GM18951 (cell line): Measurements from ENCODE around the gene CEACAM19.
"Not testable (repeated sequence)": the region's sequence is repeated elsewhere in the genome, so short reads cannot be mapped to it uniquely, and the experiment has no call there.

ENCODE experiments used
- POLR2A ChIP-seq: IDR thresholded peaks from 4 replicates; pipeline ENCODE4 v1.6.1; 2011; ENCODE audit warnings: mild to moderate bottlenecking; ENCODE audit not compliant: insufficient read length, insufficient read depth; ENCODE audit errors: extremely low read depth
- in situ Hi-C: fragments of 300-500 bp; cut with MboI; formaldehyde crosslinking; loops from one replicate; pipeline ENCODE4 v1.12.0; 2022; ENCODE audit warnings: low sequenced_read_pairs, mixed read lengths, inconsistent platforms; ENCODE audit not compliant: unreplicated experiment

CEACAM19 gene

DNA sequence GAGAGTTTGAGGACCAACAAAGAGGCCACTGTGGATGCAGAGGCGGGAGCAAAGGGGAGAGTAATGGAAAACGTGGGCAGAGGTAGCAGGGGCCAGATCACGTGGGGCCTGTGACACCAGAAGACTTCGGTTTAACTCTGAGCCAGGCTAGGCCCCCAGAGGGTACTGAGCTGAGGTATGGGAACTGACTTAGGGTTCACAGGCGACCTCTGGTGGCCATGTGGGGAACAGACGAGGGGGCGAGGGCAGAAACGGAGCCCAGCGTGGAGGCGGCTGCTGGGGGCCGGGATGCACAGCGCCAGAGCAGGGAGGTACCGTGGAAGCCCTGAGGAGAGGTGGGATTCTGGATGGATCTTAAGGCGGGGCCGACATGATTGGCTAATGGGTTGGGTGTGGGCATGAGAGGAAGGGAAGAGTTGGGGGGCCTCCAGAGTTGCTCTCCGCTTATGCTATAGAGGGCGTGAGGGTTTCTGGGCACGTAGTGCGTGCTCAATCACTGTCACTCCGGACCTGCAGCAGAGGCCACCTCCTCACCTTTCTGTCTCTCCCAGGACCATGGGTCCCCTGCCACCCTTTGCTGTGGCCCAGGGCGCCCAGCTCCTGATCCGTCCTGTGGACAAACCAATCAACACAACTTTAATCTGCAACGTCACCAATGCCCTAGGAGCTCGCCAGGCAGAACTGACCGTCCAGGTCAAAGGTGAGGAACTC lies 13.9 kb upstream of the CEACAM19 start:
- in situ Hi-C loops: no loop called here
- TF ChIP-seq POLR2A: no peak

DNA sequence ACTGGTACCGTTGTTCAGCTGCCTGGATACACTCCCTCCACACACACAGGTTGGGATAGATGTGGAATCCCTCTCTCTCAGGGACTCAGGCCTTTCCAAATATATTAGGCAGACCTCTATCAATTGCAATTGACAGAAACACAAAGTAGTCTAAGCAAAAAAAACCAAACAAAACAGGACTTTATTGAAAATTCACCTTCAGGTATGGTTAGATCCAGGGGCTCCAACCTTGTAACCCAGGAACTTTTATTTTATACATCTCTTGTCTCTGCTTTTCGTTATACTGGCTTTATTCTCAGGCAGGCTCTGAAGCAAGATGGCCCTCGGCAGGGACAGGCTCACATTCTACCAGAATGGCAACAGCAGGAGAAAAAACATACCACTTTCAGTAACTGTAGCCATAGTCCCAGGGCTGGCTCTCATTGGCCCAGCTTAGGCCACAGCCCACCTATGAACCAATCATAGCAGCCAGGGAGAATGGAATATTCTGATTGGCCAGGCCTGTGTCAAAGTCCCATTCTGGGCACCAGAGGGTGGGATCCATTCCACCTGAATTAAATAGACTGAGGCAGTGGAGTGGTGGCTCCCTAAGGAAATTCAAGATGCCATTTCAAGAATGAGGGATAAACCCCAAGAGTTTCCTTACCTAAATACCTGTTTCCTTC lies 13.1 kb upstream of the CEACAM19 start:
- TF ChIP-seq POLR2A: no peak
- in situ Hi-C loops: no loop called here

DNA sequence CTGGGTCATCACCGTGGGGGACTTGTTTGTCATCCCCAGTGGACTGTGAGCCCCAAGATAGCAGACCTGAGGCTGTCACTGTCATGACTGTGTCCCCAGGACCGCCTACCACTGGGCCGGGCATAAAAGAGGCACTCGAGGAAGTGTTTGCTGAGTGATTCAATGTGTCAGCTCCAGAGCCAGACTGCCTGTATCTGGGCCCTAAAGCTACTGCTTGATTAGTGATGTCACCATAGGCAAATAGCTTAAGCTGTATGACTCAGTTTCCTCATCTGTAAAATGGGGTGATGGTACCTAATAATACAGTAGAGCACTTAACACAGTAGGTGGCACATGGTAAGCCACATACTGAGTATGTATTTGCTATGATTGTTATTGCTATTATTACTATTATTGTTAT lies 11.2 kb upstream of the CEACAM19 start:
- TF ChIP-seq POLR2A: no peak
- in situ Hi-C loops: no loop called here

DNA sequence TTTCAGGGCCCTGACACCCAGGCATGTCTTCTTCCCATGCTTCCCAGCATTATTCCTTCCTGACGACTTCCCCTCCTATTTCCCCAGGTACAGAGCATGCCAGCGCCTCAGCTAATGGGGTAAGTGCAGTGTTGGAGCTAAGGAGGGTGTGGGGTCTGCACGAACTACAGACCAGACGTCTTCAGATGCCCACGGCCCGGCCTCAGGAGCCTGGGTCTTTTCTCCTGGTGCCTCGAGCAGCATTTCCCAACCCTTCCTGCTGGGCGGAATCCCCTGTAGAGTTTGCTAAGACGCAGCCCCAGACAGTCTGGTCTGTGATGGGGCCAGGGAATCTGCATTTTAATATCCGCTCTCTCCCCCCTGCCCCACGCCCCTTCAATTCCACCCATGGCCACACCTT lies 10.1 kb upstream of the CEACAM19 start:
- in situ Hi-C loops: no loop called here
- TF ChIP-seq POLR2A: no peak

DNA sequence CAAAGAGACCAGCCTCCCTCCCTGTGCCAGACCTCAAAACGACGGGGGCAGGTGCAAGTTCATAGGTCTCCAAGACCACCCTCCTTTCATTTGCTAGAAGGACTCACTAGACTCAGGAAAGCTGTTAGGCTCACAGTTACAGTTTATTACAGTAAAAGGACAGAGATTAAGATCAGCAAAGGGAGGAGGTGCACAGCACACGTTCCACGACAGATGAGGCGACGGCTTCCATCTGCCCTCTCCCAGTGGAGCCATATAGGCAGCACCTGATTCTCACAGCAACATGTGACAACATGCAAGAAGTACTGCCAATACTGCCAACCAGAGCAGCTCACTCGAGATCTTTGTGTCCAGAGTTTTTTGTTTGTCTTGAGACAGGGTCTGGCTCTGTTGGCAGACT lies 9.4 kb upstream of the CEACAM19 start:
- no peak for TF ChIP-seq POLR2A
- in situ Hi-C loops: no loop called here

DNA sequence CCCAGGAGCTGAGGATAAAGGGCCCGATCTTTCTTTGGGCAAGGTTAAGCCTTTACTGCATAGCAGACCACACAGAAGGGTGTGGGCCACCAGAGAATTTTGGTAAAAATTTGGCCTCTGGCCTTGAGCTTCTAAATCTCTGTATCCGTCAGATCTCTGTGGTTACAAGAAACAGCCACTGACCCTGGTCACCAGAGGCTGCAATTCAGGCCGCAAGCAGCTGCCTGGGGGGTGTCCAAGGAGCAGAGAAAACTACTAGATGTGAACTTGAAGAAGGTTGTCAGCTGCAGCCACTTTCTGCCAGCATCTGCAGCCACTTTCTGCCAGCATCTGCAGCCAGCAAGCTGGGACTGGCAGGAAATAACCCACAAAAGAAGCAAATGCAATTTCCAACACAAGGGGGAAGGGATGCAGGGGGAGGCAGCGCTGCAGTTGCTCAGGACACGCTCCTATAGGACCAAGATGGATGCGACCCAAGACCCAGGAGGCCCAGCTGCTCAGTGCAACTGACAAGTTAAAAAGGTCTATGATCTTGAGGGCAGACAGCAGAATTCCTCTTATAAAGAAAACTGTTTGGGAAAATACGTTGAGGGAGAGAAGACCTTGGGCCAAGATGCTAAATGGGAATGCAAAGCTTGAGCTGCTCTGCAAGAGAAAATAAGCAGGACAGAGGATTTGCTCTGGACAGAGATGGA lies 8.4 kb upstream of the CEACAM19 start:
- no peak for TF ChIP-seq POLR2A
- in situ Hi-C loops: no loop called here

DNA sequence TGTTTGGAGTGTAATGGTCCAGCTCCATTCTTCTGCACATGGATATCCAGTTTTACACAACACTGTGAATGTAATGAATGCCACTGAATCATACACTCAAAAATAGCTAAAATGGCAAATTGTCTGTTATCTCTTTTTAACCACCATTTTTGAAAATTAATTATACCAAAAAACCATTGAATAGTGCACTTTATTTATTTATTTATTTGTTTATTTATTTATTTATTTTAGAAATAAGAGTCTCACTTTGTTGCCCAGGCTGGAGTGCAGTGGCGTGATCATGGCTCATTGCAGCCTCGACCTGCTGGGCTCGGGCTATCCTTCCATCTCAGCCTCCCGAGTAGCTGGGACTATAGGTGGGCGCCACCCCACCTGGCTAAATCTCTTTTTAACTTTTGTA lies 7.3 kb upstream of the CEACAM19 start:
- TF ChIP-seq POLR2A: no peak
- in situ Hi-C loops: no loop called here

DNA sequence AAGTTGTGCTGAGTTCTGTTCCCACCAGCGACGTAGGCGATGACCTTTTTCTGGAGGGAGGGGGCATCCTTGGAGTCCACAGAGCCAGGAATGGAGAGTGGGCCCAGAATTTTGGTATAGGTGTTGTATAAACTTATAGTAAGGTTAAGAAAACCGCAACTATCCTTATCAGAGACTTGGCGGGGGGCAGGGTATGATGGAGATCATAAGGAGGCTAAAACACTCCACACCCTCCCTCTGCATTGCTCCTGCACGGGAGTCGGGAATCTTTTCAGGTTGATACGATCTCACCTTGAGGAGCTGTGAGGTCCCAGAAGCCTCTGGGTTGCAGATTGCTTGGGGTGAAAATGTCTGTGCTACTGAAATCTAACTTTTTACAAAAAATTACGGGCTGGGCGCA lies 6.3 kb upstream of the CEACAM19 start:
- no peak for TF ChIP-seq POLR2A
- in situ Hi-C loops: no loop called here

DNA sequence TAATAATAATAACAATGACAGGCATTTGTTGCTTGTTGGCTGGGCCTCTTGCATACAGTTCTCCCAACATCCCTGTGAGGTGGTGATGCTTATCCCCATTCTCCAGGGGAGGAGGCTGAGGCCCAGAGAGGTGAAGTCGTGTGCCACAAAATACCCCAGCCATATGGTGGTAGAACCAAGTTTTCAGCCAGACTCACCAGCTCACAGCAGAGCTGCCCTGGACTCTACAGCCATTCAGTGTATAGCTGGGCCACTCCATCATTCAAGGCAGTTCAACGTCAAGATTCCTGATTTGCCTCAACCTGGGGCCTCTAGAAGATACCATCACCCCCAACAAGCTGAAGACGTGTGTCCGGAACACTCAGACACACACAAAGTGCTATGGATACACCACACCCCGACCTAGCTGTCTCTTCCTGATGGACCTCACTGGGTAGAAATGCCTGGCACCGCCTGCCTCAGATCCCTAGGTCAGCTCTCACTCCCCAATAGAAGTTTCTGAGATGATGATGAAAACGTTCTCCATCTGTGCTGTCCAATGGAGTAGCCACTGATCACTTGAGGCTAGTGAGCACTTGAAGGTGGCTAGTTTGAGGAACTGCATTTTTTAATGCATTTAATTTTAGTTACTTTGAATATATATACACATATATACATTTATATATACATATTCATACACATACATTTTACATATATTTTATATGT lies 4.3 kb upstream of the CEACAM19 start:
- TF ChIP-seq POLR2A: no peak
- in situ Hi-C loops: no loop called here

DNA sequence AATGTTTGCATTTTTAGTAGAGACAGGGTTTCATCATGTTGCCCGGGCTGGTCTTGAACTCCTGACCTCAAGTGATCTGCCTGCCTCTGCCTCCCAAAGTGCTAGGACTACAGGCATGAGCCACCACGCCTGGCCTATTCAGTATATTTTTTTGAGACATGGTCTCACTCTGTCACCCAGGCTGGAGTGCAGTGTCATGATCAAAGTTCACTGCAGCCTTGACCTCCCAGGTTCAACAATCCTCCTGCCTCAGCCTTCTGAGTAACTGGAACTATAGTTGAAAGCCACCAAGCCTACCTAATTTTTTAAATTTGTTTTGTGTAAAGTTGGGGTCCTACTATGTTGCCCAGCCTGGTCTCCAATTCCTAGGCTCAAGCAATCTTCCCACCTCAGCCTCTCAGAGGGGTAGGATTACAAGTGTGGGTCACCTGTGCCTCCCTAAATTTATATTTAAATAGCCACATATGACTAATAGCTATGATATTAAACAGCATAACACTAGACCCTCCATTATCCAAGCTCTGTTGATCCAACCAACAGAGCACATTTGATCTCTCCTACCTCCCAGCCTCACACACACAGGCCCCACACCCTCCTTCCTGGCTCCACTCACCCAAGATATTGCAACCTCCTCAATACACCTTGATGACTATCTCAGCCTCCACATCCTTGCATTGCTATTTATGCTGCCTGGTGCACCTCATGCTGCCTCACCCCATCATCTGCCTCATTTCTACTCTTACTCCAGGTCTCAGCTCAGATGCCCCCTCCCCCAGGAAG lies 2.1 kb upstream of the CEACAM19 start:
- in situ Hi-C loops: no loop called here
- no peak for TF ChIP-seq POLR2A

DNA sequence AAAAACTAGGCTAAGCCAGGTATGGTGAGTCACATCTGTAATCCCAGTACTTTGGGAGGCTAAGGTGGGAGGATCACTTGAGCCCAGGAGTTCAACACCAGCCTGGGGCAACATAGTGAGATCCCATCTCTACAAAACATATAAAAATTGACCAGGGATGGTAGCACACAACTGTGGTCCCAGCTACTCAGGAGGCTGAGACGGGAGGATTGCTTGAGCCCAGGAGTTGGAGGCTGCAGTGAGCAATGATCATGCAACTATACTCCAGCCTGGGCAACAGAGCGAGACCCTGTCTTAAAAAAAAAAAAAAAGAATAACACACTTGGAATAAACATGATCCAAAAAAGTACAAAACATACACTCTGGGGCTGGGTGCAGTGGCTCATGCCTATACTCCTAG lies 1.3 kb upstream of the CEACAM19 start:
- in situ Hi-C loops: not testable (repeated sequence)

DNA sequence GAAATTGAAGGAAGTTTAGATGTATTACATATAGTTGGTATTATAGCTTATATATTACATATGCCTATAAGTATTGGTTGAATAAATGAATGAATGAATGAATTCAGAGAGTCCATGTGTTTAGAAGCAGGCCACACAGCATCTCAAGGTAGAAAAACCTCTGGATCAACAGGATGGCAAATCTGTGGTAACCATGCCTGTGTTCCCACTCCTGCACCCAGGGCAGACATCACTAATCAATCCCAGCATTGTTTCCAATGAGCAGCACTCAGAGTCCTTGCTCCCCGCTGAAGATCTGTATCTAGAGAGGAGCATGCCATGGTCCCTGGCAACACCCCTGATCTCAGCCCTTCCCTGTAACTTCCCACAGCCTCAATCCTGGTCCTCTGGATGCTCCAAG lies 944 bp downstream of the CEACAM19 start:
- in situ Hi-C loops: no loop called here
- TF ChIP-seq POLR2A: no peak

DNA sequence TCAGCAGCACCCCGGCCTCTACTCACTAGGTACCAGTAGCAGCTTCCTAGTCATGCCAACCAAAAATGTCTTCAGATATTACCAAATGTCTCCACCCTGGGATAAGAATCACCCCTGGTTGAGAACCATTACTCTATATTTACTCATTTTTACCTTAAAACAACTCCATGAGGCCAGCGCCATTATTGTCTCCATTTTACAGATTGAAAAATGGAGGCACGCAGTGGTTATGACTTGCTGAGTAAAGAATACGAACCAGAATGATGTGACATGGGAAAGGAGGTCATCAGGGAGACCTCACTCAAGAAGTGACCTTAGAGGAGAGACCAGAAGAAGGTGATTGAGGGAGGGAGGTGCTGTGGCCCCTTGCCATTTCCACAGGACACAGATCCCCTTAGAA lies 2.2 kb downstream of the CEACAM19 start:
- in situ Hi-C loops: no loop called here

More for the DNA sequence above, 2.2 kb downstream of the CEACAM19 start:
- TF ChIP-seq POLR2A: no peak
